Rectal smooth muscle tissue (tissue), 1 donor: ENCODE results near the gene BIN1.
"Not testable (repeated sequence)": the region's sequence is repeated elsewhere in the genome, so short reads cannot be mapped to it uniquely, and the experiment has no call there.

Experiments
- H3K27ac ChIP-seq: one replicate; pipeline ENCODE4 v1.7.0; 2013; ENCODE audit warnings: low read depth, low read length, inconsistent platforms
- H3K27me3 ChIP-seq: one replicate; pipeline ENCODE4 v1.7.0; 2013; ENCODE audit warnings: low read length; ENCODE audit not compliant: control insufficient read depth, insufficient read depth
- H3K36me3 ChIP-seq: one replicate; pipeline ENCODE4 v1.7.0; 2013; ENCODE audit warnings: low read length; ENCODE audit not compliant: control insufficient read depth, insufficient read depth
- H3K4me1 ChIP-seq: one replicate; pipeline ENCODE4 v1.7.0; 2013; ENCODE audit warnings: low read length; ENCODE audit not compliant: control insufficient read depth, insufficient read depth
- H3K4me3 ChIP-seq: one replicate; pipeline ENCODE4 v1.7.0; 2013; ENCODE audit warnings: low read length
- H3K9ac ChIP-seq: one replicate; pipeline ENCODE4 v1.7.0; 2013; ENCODE audit warnings: low read length

BIN1 gene

DNA sequence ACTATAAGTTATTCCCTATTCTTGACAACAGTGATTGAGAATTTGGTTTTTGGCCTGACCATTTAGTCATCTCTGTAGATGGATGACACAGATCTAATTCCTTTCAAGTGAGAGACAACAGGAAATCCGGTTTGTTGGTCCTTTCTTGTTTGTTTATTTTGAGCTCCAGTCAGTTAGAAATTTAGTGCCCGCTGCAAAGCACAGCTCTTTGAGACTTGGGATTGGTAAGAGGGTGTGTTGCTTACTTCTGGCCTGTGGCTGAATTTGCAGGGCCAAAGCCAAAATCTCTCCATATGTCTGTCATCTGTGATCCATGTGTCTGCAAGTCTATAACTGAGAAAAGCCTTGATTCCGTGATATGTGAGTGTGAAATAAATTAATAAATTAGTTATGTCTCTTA, 74.3 kb downstream of the BIN1 start:
- no peak overlapping the region for H3K9ac ChIP-seq
- H3K27me3 ChIP-seq: no peaks in the 10 kb centered on the region
- H3K36me3 ChIP-seq: no peaks in the 10 kb centered on the region
- H3K4me3 ChIP-seq: no peak overlapping the region
- H3K4me1 ChIP-seq: no peaks in the 10 kb centered on the region
- H3K27ac ChIP-seq: no peak overlapping the region

DNA sequence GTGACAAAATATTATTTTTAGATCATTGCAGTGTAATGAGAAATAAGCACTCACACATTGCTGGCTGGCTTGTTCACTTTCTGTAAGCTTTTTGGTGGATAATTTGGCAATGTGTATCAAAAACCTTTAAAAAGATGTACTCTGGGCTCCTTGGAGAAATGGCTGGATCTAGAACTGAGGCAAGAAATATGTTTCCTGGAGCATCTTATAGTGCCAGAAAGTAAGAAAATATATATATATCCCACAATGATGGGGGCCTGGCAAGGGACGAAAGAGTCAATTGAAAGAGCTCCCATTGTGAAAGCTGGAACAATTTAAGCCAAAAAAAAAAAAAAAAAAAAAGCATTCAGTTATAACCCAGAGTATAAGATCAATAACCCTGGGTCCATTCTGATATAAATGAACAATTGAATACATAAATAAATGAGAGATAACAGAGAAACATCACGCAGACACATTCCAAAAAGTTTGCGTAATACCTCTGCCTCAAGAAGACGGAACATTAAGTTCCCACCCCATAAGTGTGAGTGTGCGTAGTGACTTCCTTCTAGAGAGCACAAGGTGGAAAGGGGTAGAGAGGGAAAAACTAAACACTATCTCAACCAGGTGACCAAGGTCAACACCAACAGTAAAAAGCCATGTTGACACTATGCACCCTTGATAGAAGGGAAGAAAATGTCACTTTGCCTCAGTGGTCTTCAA, 77.5 kb downstream of the BIN1 start:
- Histone ChIP-seq H3K27ac (no peak overlapping the region), H3K4me3 (no peak overlapping the region), H3K27me3 (peaks cover 3% of the 10 kb centered on the region), H3K36me3 (no peaks in the 10 kb centered on the region), H3K9ac (no peak overlapping the region), H3K4me1 (peaks cover 7% of the 10 kb centered on the region)

DNA sequence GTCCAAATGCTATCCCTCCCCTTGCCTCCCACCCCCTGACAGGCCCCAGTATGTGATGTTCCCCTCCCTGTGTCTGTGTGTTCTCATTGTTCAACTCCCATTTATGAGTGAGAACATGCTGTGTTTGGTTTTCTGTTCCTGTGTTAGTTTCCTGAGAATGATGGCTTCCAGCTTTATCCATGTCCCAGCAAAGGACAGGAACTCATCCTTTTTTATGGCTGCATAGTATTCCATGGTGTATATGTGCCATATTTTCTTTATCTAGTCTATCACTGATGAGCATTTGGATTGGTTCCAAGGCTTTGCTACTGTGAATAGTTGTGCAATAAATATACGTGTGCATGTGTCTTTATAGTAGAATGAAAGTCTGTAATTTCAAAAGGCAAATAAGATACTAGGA, 78.2 kb downstream of the BIN1 start:
- H3K4me1 ChIP-seq, H3K27me3 ChIP-seq, H3K36me3 ChIP-seq, H3K9ac ChIP-seq, H3K4me3 ChIP-seq, H3K27ac ChIP-seq: not testable (repeated sequence)

DNA sequence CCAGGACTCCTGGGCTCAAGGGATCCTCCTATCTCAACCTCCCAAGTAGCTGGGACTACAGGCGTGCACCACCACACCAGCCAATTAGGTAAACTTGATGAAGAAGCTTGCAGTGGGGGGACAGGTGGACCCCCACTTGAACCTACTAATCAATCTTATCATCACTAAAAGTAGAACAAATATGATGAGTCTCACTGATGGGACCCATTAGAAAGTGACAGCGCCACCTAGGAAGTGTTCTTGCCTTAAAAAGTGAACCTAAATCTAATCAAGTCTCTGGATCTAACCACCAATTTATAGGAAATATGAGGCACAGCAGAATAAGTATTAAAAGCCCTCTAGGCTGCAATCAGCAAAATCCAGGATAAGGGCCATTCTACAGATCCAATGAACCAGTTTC, 79.2 kb downstream of the BIN1 start:
- Histone ChIP-seq H3K36me3 (no peaks in the 10 kb centered on the region), H3K27ac (no peak overlapping the region), H3K9ac (no peak overlapping the region), H3K27me3 (peaks cover 3% of the 10 kb centered on the region), H3K4me1 (peaks cover 7% of the 10 kb centered on the region), H3K4me3 (no peak overlapping the region)

DNA sequence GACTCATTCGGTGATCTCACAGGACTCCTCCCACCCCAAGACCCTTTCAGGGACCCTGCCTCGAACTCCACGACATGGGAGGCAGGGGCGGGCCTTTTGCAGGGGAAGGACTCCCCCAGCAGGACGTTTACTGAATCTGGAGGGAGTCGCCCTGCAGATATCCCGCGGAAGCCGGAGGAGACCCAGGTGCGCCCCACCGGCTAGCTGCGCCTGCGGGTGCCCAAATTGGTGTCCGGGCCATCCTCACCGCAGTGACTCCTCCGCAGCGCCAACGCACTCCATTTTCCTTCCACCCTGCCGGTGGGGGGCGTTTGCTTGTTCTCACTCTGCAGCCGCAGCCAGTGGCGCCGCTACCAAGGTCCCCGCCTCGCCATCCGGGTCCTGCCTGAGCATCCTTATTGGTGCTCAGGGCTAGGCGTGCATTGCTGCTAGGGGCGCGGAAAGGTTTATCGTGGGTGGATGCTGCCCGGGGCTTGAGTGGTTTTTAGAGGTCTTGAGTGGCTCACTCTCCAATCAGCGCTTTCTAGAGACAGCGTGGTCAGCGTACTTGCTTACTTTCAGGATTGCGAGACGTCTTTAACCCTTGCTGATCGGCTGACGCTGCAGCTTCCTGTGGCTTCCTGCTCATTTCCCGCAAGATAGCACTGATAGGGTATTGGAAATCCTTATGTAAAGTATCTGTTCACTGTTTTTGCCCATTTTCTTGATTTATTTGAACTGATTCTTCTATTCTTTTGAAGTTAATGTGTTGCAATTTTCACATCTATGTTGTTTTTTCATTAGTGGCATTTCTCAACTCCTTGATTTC, 81.4 kb downstream of the BIN1 start:
- Histone ChIP-seq H3K27ac (no peak overlapping the region), H3K9ac (no peak overlapping the region)

DNA sequence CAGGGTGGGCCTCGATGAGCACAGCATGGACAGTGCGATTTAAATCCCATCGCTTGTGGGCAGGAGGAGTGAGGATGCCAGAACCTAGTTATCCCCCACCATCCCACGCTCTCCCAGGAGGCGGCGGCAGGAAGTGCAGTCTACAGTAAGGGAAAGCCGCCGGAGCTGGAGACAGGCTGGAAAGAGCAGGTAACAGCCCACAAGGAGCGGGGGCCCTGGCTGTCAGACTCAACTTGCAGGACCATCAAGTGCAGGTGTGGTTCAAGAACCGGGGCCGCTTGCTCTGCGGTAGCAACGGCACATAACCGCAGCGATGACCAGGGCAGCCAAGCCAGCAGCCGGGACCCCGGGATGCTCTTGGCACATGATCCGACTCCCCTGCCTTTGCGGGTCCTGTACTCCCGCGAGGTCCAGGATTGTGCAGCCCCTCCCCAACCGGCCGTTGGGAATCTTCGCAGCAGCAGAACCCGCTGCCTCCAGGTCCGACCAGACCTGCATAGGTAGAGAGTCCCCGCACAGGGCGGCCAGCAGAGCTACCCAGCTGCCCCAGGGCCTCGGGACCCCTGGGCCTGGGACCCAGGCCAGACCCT, 82.1 kb downstream of the BIN1 start:
- Histone ChIP-seq H3K4me3 (peak overlapping the region; percentile 64), H3K27me3 (peaks cover 3% of the 10 kb centered on the region), H3K27ac (no peak overlapping the region), H3K4me1 (peaks cover 7% of the 10 kb centered on the region), H3K9ac (no peak overlapping the region), H3K36me3 (no peaks in the 10 kb centered on the region)

More for the DNA sequence above, 81.4 kb downstream of the BIN1 start:
- peaks cover 7% of the 10 kb centered on the region for H3K4me1 ChIP-seq
- no peaks in the 10 kb centered on the region for H3K36me3 ChIP-seq
- peak overlapping the region; percentile 64 for H3K4me3 ChIP-seq
- peaks cover 3% of the 10 kb centered on the region for H3K27me3 ChIP-seq

DNA sequence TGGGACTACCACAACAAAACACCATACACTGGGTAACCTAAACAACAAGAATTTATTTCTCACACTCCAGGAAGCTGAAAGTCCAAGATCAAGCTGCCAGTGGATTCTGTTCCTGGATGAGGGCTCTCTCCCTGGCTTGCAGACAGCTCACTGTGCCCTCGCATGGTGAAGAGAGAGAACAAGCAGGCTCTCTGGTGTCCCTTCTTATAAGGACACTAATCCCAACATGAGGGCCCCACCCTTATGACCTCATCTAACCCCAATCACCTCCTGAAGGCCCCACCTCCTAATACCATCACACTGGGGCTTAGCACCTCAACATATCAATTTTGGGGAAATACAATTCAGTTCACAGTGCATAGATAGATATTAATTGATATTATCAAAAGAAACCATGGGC, 83.5 kb downstream of the BIN1 start:
- Histone ChIP-seq H3K36me3 (no peaks in the 10 kb centered on the region), H3K9ac (no peak overlapping the region), H3K4me3 (no peak overlapping the region), H3K27me3 (peaks cover 3% of the 10 kb centered on the region), H3K4me1 (peaks cover 7% of the 10 kb centered on the region), H3K27ac (no peak overlapping the region)

DNA sequence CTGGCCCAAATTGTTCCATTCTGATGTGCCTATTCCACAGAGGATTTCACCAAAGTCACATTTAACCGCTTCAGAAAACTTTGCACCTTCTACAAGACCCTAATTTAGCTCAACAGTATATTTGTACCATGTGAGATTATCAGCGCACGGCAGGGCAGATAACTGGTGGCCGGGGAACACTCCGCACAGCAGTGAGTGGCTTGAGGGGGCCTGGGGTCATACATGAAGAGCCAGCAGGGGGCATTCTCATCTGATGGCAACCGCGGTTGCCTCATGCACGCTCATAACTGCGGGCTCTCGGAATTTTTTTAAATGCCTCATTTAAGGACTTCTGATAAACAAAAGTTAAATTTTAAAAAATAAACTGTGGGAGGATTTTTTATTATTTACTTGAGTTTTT, 84.1 kb downstream of the BIN1 start:
- Histone ChIP-seq H3K4me1 (peaks cover 7% of the 10 kb centered on the region), H3K36me3 (no peaks in the 10 kb centered on the region), H3K4me3 (no peak overlapping the region), H3K27ac (no peak overlapping the region), H3K9ac (no peak overlapping the region), H3K27me3 (peaks cover 3% of the 10 kb centered on the region)

DNA sequence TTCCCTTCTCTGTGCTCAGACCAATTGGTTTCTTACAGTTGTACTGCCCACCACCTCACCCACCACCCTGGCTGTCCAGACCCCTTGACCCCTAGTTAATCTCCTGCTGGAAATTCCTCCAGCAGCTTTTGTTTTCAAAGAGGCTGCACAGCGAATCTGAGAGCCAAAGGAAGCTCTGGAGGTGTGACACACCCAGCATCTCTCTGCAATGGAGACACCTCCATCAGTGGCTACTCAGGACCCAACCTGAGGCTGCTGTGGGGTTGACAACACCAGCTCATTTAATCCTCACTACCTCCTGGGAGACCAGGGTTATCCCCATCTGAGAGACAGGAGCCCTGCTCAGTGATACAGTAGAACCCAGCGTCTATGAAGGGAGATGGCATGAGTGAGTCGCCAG, 86.4 kb downstream of the BIN1 start:
- Histone ChIP-seq H3K36me3 (no peaks in the 10 kb centered on the region), H3K4me1 (peaks cover 4% of the 10 kb centered on the region), H3K4me3 (no peak overlapping the region), H3K9ac (no peak overlapping the region), H3K27ac (no peak overlapping the region), H3K27me3 (no peaks in the 10 kb centered on the region)

DNA sequence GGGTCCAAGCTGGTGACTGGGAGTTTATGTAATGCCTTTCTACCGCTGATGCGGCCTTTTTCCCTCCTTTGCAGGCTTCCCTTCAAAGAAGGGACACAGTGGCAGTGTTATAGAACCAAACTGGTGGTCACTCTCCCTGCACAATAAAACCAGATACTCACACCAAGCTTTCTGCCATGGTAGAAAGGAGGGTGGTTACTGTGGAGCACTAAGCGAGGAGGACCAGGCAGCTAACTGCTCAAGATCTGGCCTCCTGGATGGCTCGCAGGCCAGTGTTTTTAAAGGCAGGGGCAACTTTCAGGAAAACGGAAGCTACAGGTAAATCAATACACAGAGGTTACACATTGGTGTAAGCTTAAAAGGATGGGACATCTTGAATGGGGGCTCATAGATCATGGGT, 89.4 kb downstream of the BIN1 start:
- Histone ChIP-seq H3K4me3 (no peak overlapping the region), H3K9ac (no peak overlapping the region), H3K27me3 (peaks cover under 1% of the 10 kb centered on the region), H3K4me1 (no peaks in the 10 kb centered on the region), H3K27ac (no peak overlapping the region), H3K36me3 (no peaks in the 10 kb centered on the region)

DNA sequence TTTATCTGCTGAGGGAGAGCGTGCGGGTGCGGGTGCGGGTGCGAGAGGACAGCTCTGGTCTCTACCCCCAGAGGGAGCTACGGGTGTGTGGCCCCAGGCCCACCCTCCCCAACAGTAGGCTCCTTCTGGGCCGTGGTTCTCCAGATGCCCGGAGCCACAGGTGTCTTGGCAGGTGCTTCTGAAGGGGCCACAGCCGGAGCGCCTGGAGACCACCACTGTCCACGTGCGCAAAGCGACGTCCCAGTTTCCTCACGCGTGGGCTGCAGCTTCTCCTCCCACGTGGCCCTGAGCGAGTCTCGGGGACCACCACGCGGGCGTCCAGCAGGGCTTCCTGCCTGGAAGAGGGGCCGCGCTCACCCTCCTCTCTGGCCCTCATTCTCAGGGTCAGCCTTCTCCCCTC, 90.6 kb downstream of the BIN1 start:
- Histone ChIP-seq H3K36me3 (no peaks in the 10 kb centered on the region), H3K27ac (no peak overlapping the region), H3K9ac (no peak overlapping the region), H3K4me1 (no peaks in the 10 kb centered on the region), H3K4me3 (no peak overlapping the region), H3K27me3 (peaks cover 2% of the 10 kb centered on the region)

DNA sequence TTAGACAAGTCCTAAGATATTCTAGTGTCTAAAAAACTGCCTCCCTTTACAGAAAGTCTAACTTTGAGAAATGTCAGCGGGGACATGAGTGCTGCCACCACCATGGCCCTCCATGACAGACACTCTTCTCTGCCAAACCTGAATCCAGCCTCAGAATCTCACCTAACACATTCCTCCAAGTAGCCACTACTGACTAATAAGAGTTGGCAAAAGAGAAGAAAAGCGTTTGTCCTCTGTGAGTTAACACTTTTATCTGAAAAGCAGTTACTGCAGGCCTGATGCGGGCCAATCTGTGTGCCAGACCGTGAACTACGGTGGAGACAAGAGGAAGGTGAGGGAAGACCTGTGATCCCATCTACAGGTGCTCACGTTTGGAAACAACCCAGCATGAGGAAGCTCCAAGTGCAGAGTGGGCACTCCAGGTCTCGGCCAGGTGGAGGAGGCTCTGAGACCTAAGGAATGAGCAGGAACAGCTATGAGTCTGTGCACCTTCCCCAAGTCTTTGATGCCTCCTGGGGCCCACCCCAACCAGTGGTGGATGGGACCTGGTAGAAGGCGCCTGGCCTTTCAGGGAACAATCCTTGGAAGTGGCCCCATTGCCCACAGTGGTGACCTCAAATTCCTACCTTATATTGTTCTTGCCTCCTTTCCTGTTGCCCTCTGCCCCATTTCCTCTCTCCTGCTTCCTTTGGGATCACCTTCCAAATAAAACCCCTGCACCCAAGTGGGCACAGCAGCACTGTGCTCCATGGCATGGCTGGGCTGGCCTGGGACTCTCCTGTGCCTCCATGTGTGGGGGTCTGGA, 91.6 kb downstream of the BIN1 start:
- H3K36me3 ChIP-seq: no peaks in the 10 kb centered on the region
- peaks cover 2% of the 10 kb centered on the region for H3K27me3 ChIP-seq
- H3K4me3 ChIP-seq: no peak overlapping the region
- no peaks in the 10 kb centered on the region for H3K4me1 ChIP-seq
- no peak overlapping the region for H3K9ac ChIP-seq
- H3K27ac ChIP-seq: no peak overlapping the region
